Breast epithelium (tissue), 3 donors: ENCODE results near the gene IQCH.
"Not testable (repeated sequence)": the region's sequence is repeated elsewhere in the genome, so short reads cannot be mapped to it uniquely, and the experiment has no call there.

Experiments
- CTCF ChIP-seq, 3 donors: fragments of 450-650 bp; IDR thresholded peaks; one replicate each; pipeline ENCODE4 v1.5.1; 2016 to 2017; ENCODE audit warnings: antibody characterized with exemption in 3 of 3, mild to moderate bottlenecking in 3 of 3, moderate library complexity in 3 of 3
- POLR2A ChIP-seq: fragments of 450-650 bp; IDR thresholded peaks from one replicate; pipeline ENCODE4 v1.6.1; 2016; ENCODE audit warnings: antibody characterized with exemption, mild to moderate bottlenecking, moderate library complexity

GRCh38 chr15:67436351-67437250 is 182.0 kb downstream of the IQCH start:
- not testable (repeated sequence) for TF ChIP-seq CTCF (IDR thresholded peaks at IDR 0.05); POLR2A
